Neural cell (in vitro differentiated cells): ENCODE data around the gene PLCL1. TPM values are rescaled to one million over a fixed set of nuclear protein-coding genes. Genes with fewer than 3 reads are reported as not detected.

ENCODE experiments used
- H2AFZ ChIP-seq: fragments of 200-600, 300-800 bp; sonication (generic), shearing (Covaris generic); 2 replicates; pipeline ENCODE4 v1.6.0; 2014; ENCODE audit warnings: low read depth, mild to moderate bottlenecking, antibody characterized with exemption, low read length, moderate library complexity
- H3F3A ChIP-seq: fragments of 200-600 bp; shearing (Covaris generic); 2 replicates; pipeline ENCODE4 v1.6.1; 2016; ENCODE audit warnings: mild to moderate bottlenecking, moderate library complexity, mixed read lengths, antibody characterized with exemption, low read length; ENCODE audit not compliant: insufficient read depth, poor library complexity, severe bottlenecking
- H3K27ac ChIP-seq: fragments of 200-600, 300-800 bp; sonication (generic), shearing (Covaris generic); 2 replicates; pipeline ENCODE4 v1.5.1; 2014; ENCODE audit warnings: mild to moderate bottlenecking, low read length, moderate library complexity
- H3K27me3 ChIP-seq: fragments of 300-800, 200-600 bp; sonication (generic), shearing (Covaris generic); 2 replicates; pipeline ENCODE4 v1.6.0; 2014; ENCODE audit warnings: mild to moderate bottlenecking, low read depth, low read length, moderate library complexity; ENCODE audit not compliant: insufficient read depth
- H3K36me3 ChIP-seq: fragments of 300-800, 200-600 bp; sonication (generic), shearing (Covaris generic); 2 replicates; pipeline ENCODE4 v1.5.1; 2014; ENCODE audit warnings: mild to moderate bottlenecking, antibody characterized with exemption, low read length, moderate library complexity; ENCODE audit not compliant: insufficient read depth
- H3K4me2 ChIP-seq: fragments of 300-800, 200-600 bp; sonication (generic), shearing (Covaris generic); 2 replicates; pipeline ENCODE4 v1.6.0; 2014; ENCODE audit warnings: mild to moderate bottlenecking, low read length
- H3K4me3 ChIP-seq: fragments of 300-800, 200-600 bp; sonication (generic), shearing (Covaris generic); 2 replicates; pipeline ENCODE4 v1.5.1; 2014; ENCODE audit warnings: mild to moderate bottlenecking, low read length, moderate library complexity
- H3K79me2 ChIP-seq: fragments of 200-600 bp; shearing (Covaris generic); replicated peaks from 2 replicates; pipeline ENCODE4 v1.6.0; 2014; ENCODE audit warnings: mild to moderate bottlenecking, low read length, moderate library complexity; ENCODE audit not compliant: insufficient read depth
- H3K9ac ChIP-seq: fragments of 300-800, 200-600 bp; sonication (generic), shearing (Covaris generic); 2 replicates; pipeline ENCODE4 v1.6.1; 2016; ENCODE audit warnings: mild to moderate bottlenecking, low read length, mixed read lengths
- H3K9me2 ChIP-seq: fragments of 200-600 bp; shearing (Covaris generic); 2 replicates; pipeline ENCODE4 v1.6.1; 2016; ENCODE audit warnings: mild to moderate bottlenecking, low read length, mixed read lengths; ENCODE audit not compliant: insufficient read depth
- H3K9me3 ChIP-seq: fragments of 200-600, 300-800 bp; sonication (generic), shearing (Covaris generic); 2 replicates; pipeline ENCODE4 v1.6.1; 2016; ENCODE audit warnings: mild to moderate bottlenecking, mixed run types, low read length, moderate library complexity, mixed read lengths
- H4K20me1 ChIP-seq: fragments of 200-600 bp; shearing (Covaris generic); 2 replicates; pipeline ENCODE4 v1.6.1; 2016; ENCODE audit warnings: mild to moderate bottlenecking, mixed run types; ENCODE audit not compliant: insufficient read depth
- CTCF ChIP-seq: fragments of 450-650 bp; IDR thresholded peaks from 2 replicates; pipeline ENCODE4 v1.5.1; 2014; ENCODE audit warnings: antibody characterized with exemption, mild to moderate bottlenecking, moderate library complexity; ENCODE audit not compliant: poor library complexity, severe bottlenecking
- EP300 ChIP-seq: fragments of 450-650 bp; conservative IDR thresholded peaks from 2 replicates; pipeline ENCODE4 v1.6.1; 2014; ENCODE audit warnings: antibody characterized with exemption, mild to moderate bottlenecking, moderate library complexity; ENCODE audit not compliant: poor library complexity, severe bottlenecking
- EZH2 ChIP-seq: fragments of 200-600, 300-800 bp; shearing (Covaris generic), sonication (generic); IDR thresholded peaks from 2 replicates; pipeline ENCODE4 v1.6.1; 2014; ENCODE audit warnings: antibody characterized with exemption, low read length, borderline replicate concordance, mild to moderate bottlenecking; ENCODE audit not compliant: insufficient read depth, poor library complexity, severe bottlenecking
- MXI1 ChIP-seq: fragments of 450-650 bp; conservative IDR thresholded peaks from 2 replicates; pipeline ENCODE4 v1.6.1; 2014; ENCODE audit warnings: antibody characterized with exemption, mild to moderate bottlenecking; ENCODE audit not compliant: poor library complexity, severe bottlenecking
- POLR2AphosphoS5 ChIP-seq: IDR thresholded peaks from 2 replicates; pipeline ENCODE4 v1.6.1; 2012
- RAD21 ChIP-seq: fragments of 450-650 bp; conservative IDR thresholded peaks from 2 replicates; pipeline ENCODE4 v1.6.1; 2014; ENCODE audit warnings: antibody characterized with exemption, mild to moderate bottlenecking, moderate library complexity
- REST ChIP-seq: IDR thresholded peaks from 2 replicates; pipeline ENCODE4 v1.6.1; 2012; ENCODE audit warnings: borderline replicate concordance
- SMC3 ChIP-seq: fragments of 450-650 bp; conservative IDR thresholded peaks from 2 replicates; pipeline ENCODE4 v1.6.1; 2014; ENCODE audit warnings: antibody characterized with exemption, mild to moderate bottlenecking, moderate library complexity; ENCODE audit not compliant: poor library complexity
- TAF1 ChIP-seq: IDR thresholded peaks from 2 replicates; pipeline ENCODE4 v1.6.1; 2012; ENCODE audit warnings: low read depth
- polyA plus RNA-seq: library from polyadenylated mRNA; depleted of rRNA; stranded (reverse); fragments of >200 nt; gene quantifications from 2 replicates; pipeline ENCODE4 v1.2.3, GENCODE V29; 2014

Gene PLCL1
- polyA plus RNA-seq, 1 donor from 2014 or later: 6.8 TPM

- Histone ChIP-seq H3K36me3 (no peaks in the 10 kb centered on the region), H3K9me3 (no peaks in the 10 kb centered on the region), H3K9me2 (no peaks in the 10 kb centered on the region), H2AFZ (no peak overlapping the region), H3K4me3 (no peak overlapping the region), H4K20me1 (no peaks in the 10 kb centered on the region), H3K79me2 (no peaks in the 10 kb centered on the region), H3K4me2 (no peak overlapping the region), H3K27me3 (no peaks in the 10 kb centered on the region), H3F3A (no peaks in the 10 kb centered on the region), H3K27ac (no peak overlapping the region), H3K9ac (no peak overlapping the region)
- TF ChIP-seq POLR2AphosphoS5 (no peak), REST (no peak), RAD21 (no peak), SMC3 (no peak), EZH2 (no peak), EP300 (no peak), TAF1 (no peak), CTCF (no peak), MXI1 (no peak)
Observed at GRCh38 chr2:198055716-198056115, 251.3 kb downstream of the PLCL1 start.

GRCh38 chr2:198056836-198057235 is 252.4 kb downstream of the PLCL1 start:
- Histone ChIP-seq H3K4me3 (no peak overlapping the region), H3K9me2 (no peaks in the 10 kb centered on the region), H3F3A (no peaks in the 10 kb centered on the region), H3K9ac (no peak overlapping the region), H3K79me2 (no peaks in the 10 kb centered on the region), H3K36me3 (no peaks in the 10 kb centered on the region), H3K27me3 (no peaks in the 10 kb centered on the region), H2AFZ (no peak overlapping the region), H3K27ac (no peak overlapping the region), H4K20me1 (no peaks in the 10 kb centered on the region), H3K9me3 (no peaks in the 10 kb centered on the region), H3K4me2 (no peak overlapping the region)
- TF ChIP-seq RAD21 (no peak), SMC3 (no peak), CTCF (no peak), TAF1 (no peak), REST (no peak), MXI1 (no peak), EZH2 (no peak), POLR2AphosphoS5 (no peak), EP300 (no peak)
